ENCODE data around the gene OR3A2.

GRCh38 chr17:3411070-3411469 is 25.0 kb upstream of the OR3A2 start, which contains the start of gene OR3A3:
- TF ChIP-seq CEBPB (IDR thresholded peaks at IDR 0.05) (no peak), FOXM1 (IDR thresholded peaks at IDR 0.05; ENCODE audit: borderline replicate concordance, low read depth) (no peak), YY1 (IDR thresholded peaks at IDR 0.05; ENCODE audit: low read depth) (no peak), TAF1 (IDR thresholded peaks at IDR 0.05; ENCODE audit: low read depth) (no peak), ZBTB7A (IDR thresholded peaks at IDR 0.05; ENCODE audit: low read depth) (no peak), TCF12 (IDR thresholded peaks at IDR 0.05; ENCODE audit: low read depth) (no peak), REST (IDR thresholded peaks at IDR 0.05; ENCODE audit: low read depth) (no peak), EP300 (IDR thresholded peaks at IDR 0.05; ENCODE audit: borderline replicate concordance) (no peak), RAD21 (IDR thresholded peaks at IDR 0.05; ENCODE audit: low read depth) (no peak), TEAD4 (IDR thresholded peaks at IDR 0.05) (no peak)
- TF ChIP-seq, protein P1, sequence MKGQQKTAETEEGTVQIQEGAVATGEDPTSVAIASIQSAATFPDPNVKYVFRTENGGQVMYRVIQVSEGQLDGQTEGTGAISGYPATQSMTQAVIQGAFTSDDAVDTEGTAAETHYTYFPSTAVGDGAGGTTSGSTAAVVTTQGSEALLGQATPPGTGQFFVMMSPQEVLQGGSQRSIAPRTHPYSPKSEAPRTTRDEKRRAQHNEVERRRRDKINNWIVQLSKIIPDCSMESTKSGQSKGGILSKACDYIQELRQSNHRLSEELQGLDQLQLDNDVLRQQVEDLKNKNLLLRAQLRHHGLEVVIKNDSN (IDR thresholded peaks at IDR 0.05): no peak
- TF ChIP-seq, protein P2, sequence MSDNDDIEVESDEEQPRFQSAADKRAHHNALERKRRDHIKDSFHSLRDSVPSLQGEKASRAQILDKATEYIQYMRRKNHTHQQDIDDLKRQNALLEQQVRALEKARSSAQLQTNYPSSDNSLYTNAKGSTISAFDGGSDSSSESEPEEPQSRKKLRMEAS (IDR thresholded peaks at IDR 0.05): no peak
